K562 (cell line): ENCODE results near the gene SAE1. TPM values are rescaled to one million over a fixed set of nuclear protein-coding genes. Genes with fewer than 3 reads are reported as not detected.
A peak's percentile ranks its signal among the peaks of the same experiment; 100 is the strongest.

Experiments
- EP300 ChIP-seq: IDR thresholded peaks from 2 replicates; pipeline ENCODE4 v1.6.1; 2012; ENCODE audit warnings: low read length, improper control_type of control experiment
- HIVEP1 ChIP-seq: fragments of 250-450 bp; sonication (Bioruptor Pico); IDR thresholded peaks from 2 replicates; pipeline ENCODE4 v1.4.0; 2020; ENCODE audit warnings: mild to moderate bottlenecking
- JUND ChIP-seq, 2 experiments: IDR thresholded peaks; 2 replicates in 1 of 2; 3 replicates in 1 of 2; pipeline ENCODE4 v1.6.1; 2011; ENCODE audit warnings: borderline replicate concordance in 2 of 2, low read depth in 2 of 2, low read length in 2 of 2, improper control_type of control experiment in 1 of 2, missing biosample characterization in 1 of 2, missing genetic modification characterization in 1 of 2, missing genetic modification reagents in 1 of 2
- NR2C2 ChIP-seq, 2 experiments: fragments of 200-800 bp in 1 of 2; sonication (Bioruptor generic) in 1 of 2; sonication (generic) in 1 of 2; formaldehyde crosslinking in 1 of 2; IDR thresholded peaks; 2 replicates each; pipeline versions ENCODE4 v1.6.1 to v1.8.0; 2016 to 2022; ENCODE audit warnings: mild to moderate bottlenecking in 1 of 2, missing compliant biosample characterization in 1 of 2, missing genetic modification characterization in 1 of 2, missing genetic modification reagents in 1 of 2
- RBM34 ChIP-seq: fragments of 200-400 bp; formaldehyde crosslinking; IDR thresholded peaks from 2 replicates; pipeline ENCODE4 v1.6.1; 2018; ENCODE audit warnings: low read length, borderline replicate concordance; ENCODE audit not compliant: insufficient read depth
- RCOR1 ChIP-seq, 2 experiments: IDR thresholded peaks; 2 replicates each; pipeline ENCODE4 v1.6.1; 2012; ENCODE audit warnings: low read depth in 2 of 2, low read length in 2 of 2, borderline replicate concordance in 1 of 2, improper control_type of control experiment in 1 of 2
- SMAD2 ChIP-seq: fragments of 150-350 bp; IDR thresholded peaks from 2 replicates; pipeline ENCODE4 v1.6.1; 2014; ENCODE audit warnings: low read depth, mild to moderate bottlenecking, low read length
- TCFL5 ChIP-seq: fragments of 250-450 bp; sonication (Bioruptor Pico); conservative IDR thresholded peaks from 2 replicates; pipeline ENCODE4 v1.6.1; 2021; ENCODE audit warnings: mild to moderate bottlenecking, moderate library complexity, matching md5 sums
- ZBED1 ChIP-seq: IDR thresholded peaks from 2 replicates; pipeline ENCODE4 v1.6.1; 2014
- ZNF384 ChIP-seq: IDR thresholded peaks from 2 replicates; pipeline ENCODE4 v1.6.1; 2012; ENCODE audit warnings: low read depth, low read length, improper control_type of control experiment
- polyA plus RNA-seq, 8 experiments: library from polyadenylated mRNA; depleted of rRNA in 4 of 8; stranded (reverse) in 5 of 8; unstranded in 3 of 8; fragments of >200 nt; fragmentation: Nextera tagmentation in 2 of 8; fragmentation: Illumina TruSeq in 1 of 8; extraction: Ambion mirVana in 2 of 8; extraction: Trizol in 1 of 8; gene quantifications; 2 replicates each; pipeline versions ENCODE4 v1.2.1 to v1.2.3, GENCODE V29; 2011 to 2014; ENCODE audit warnings: inconsistent platforms in 1 of 8, missing spikeins in 1 of 8
- total RNA-seq, 7 experiments: library from RNA; depleted of rRNA in 6 of 7; stranded (reverse); fragments of >200 nt in 6 of 7; fragmentation: Illumina TruSeq in 2 of 7; extraction: Trizol in 2 of 7; gene quantifications; 2 replicates each; pipeline versions ENCODE4 v1.2.1 to v1.2.3, GENCODE V29; 2011 to 2021; ENCODE audit warnings: low replicate concordance in 1 of 7
- TF ChIP-seq, protein P1 (sequence below): fragments of 200-600 bp; sonication (generic); IDR thresholded peaks from one replicate; pipeline ENCODE4 v1.6.1; 2012; ENCODE audit warnings: mild to moderate bottlenecking, low read depth, low read length, inconsistent platforms
- TF ChIP-seq, protein P2 (sequence below): sonication (generic); formaldehyde crosslinking; IDR thresholded peaks from 2 replicates; pipeline ENCODE4 v1.9.0; 2022; ENCODE audit warnings: mild to moderate bottlenecking, missing genetic modification reagents
- TF ChIP-seq, protein P3 (sequence below): fragments of 250-450 bp; sonication (Bioruptor Pico); IDR thresholded peaks from 2 replicates; pipeline ENCODE4 v1.8.0; 2021; ENCODE audit warnings: moderate library complexity, mild to moderate bottlenecking, inconsistent platforms

Gene SAE1
- total and polyA plus RNA-seq, 9 of the 15 experiments (the other 6 are each of a cell fraction or from before 2014, with no cell fraction given), result 82.8 to 299 (median 217) TPM

DNA sequence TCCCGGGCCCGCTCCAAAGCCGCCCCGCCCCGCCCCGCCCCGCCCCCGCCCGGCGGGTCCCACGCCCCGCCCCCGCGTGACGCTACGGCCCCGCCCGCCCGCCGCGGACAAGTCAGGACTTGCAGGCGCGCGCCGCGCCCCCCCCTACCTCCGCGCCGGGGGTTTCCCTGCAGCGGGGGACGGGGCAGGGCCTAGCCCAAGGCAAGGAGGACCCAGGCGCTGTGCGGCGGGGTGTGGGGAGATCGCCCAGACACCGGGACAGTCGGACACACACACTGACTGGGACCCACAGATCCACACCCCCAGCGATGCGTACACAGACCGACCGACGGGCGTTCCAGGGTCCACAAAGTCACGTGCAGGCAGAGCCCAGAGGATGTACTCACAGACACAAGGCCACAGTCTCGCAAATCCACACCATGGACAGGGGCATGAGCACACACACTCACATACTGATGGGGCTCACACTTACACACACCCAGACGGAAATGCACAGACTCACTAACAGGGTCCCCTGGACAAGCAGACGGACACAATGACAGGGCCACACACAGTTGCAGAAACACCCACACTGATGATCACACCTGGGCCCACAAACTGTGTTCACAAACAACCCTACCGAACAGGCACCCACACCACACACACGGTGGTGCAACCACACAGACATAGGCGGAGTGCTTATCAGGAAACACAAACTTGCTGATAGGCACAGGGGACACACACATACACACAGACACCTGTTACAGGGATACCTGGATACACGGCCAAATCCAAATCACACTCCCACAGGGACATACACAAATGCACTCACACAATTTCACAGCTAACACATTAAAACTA is 100.8 kb downstream of the SAE1 start (continued):
- TF ChIP-seq, protein P1, sequence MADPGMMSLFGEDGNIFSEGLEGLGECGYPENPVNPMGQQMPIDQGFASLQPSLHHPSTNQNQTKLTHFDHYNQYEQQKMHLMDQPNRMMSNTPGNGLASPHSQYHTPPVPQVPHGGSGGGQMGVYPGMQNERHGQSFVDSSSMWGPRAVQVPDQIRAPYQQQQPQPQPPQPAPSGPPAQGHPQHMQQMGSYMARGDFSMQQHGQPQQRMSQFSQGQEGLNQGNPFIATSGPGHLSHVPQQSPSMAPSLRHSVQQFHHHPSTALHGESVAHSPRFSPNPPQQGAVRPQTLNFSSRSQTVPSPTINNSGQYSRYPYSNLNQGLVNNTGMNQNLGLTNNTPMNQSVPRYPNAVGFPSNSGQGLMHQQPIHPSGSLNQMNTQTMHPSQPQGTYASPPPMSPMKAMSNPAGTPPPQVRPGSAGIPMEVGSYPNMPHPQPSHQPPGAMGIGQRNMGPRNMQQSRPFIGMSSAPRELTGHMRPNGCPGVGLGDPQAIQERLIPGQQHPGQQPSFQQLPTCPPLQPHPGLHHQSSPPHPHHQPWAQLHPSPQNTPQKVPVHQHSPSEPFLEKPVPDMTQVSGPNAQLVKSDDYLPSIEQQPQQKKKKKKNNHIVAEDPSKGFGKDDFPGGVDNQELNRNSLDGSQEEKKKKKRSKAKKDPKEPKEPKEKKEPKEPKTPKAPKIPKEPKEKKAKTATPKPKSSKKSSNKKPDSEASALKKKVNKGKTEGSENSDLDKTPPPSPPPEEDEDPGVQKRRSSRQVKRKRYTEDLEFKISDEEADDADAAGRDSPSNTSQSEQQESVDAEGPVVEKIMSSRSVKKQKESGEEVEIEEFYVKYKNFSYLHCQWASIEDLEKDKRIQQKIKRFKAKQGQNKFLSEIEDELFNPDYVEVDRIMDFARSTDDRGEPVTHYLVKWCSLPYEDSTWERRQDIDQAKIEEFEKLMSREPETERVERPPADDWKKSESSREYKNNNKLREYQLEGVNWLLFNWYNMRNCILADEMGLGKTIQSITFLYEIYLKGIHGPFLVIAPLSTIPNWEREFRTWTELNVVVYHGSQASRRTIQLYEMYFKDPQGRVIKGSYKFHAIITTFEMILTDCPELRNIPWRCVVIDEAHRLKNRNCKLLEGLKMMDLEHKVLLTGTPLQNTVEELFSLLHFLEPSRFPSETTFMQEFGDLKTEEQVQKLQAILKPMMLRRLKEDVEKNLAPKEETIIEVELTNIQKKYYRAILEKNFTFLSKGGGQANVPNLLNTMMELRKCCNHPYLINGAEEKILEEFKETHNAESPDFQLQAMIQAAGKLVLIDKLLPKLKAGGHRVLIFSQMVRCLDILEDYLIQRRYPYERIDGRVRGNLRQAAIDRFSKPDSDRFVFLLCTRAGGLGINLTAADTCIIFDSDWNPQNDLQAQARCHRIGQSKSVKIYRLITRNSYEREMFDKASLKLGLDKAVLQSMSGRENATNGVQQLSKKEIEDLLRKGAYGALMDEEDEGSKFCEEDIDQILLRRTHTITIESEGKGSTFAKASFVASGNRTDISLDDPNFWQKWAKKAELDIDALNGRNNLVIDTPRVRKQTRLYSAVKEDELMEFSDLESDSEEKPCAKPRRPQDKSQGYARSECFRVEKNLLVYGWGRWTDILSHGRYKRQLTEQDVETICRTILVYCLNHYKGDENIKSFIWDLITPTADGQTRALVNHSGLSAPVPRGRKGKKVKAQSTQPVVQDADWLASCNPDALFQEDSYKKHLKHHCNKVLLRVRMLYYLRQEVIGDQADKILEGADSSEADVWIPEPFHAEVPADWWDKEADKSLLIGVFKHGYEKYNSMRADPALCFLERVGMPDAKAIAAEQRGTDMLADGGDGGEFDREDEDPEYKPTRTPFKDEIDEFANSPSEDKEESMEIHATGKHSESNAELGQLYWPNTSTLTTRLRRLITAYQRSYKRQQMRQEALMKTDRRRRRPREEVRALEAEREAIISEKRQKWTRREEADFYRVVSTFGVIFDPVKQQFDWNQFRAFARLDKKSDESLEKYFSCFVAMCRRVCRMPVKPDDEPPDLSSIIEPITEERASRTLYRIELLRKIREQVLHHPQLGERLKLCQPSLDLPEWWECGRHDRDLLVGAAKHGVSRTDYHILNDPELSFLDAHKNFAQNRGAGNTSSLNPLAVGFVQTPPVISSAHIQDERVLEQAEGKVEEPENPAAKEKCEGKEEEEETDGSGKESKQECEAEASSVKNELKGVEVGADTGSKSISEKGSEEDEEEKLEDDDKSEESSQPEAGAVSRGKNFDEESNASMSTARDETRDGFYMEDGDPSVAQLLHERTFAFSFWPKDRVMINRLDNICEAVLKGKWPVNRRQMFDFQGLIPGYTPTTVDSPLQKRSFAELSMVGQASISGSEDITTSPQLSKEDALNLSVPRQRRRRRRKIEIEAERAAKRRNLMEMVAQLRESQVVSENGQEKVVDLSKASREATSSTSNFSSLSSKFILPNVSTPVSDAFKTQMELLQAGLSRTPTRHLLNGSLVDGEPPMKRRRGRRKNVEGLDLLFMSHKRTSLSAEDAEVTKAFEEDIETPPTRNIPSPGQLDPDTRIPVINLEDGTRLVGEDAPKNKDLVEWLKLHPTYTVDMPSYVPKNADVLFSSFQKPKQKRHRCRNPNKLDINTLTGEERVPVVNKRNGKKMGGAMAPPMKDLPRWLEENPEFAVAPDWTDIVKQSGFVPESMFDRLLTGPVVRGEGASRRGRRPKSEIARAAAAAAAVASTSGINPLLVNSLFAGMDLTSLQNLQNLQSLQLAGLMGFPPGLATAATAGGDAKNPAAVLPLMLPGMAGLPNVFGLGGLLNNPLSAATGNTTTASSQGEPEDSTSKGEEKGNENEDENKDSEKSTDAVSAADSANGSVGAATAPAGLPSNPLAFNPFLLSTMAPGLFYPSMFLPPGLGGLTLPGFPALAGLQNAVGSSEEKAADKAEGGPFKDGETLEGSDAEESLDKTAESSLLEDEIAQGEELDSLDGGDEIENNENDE, result no peak
- TF ChIP-seq NR2C2 (CRISPR knock-in tag; IDR thresholded peaks at IDR 0.05), result peak; percentile 52; the same call in 1 of the 2 replicates
- TF ChIP-seq NR2C2 (tag; IDR thresholded peaks at IDR 0.05), result 0 out of 2 replicates have a peak, but pooled peaks have one; percentile 2
- TF ChIP-seq RCOR1 (IDR thresholded peaks at IDR 0.05; ENCODE audit: borderline replicate concordance in 1 of 2, low read depth in 2 of 2, low read length in 2 of 2), result no peak
- TF ChIP-seq RBM34, result no peak
- TF ChIP-seq SMAD2, result no peak
- 0 out of 2 replicates have a peak, but pooled peaks have one; percentile 60 for TF ChIP-seq HIVEP1 (CRISPR knock-in tag)
- TF ChIP-seq, protein P2, sequence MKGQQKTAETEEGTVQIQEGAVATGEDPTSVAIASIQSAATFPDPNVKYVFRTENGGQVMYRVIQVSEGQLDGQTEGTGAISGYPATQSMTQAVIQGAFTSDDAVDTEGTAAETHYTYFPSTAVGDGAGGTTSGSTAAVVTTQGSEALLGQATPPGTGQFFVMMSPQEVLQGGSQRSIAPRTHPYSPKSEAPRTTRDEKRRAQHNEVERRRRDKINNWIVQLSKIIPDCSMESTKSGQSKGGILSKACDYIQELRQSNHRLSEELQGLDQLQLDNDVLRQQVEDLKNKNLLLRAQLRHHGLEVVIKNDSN (CRISPR knock-in tag), result peak; percentile 95
- 0 out of 2 replicates have a peak, but pooled peaks have one; percentile 11 for TF ChIP-seq EP300
- TF ChIP-seq, protein P3, sequence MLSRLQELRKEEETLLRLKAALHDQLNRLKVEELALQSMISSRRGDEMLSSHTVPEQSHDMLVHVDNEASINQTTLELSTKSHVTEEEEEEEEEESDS, result no peak
- TF ChIP-seq TCFL5 (CRISPR knock-in tag), result no peak
- TF ChIP-seq ZBED1, result no peak
- TF ChIP-seq ZNF384, result no peak
- TF ChIP-seq JUND (IDR thresholded peaks at IDR 0.05; ENCODE audit: borderline replicate concordance, low read depth, low read length), result no peak
- TF ChIP-seq JUND (tag; IDR thresholded peaks at IDR 0.05; ENCODE audit: borderline replicate concordance, low read depth, low read length), result no peak; the same call in 2 of the 3 replicates
